Neuronal stem cell (in vitro differentiated cells): Measurements from ENCODE around the gene STK39.

Experiments
- DNase-seq: peaks from one replicate; pipeline ENCODE4 v3.0.0-alpha.2; 2013; ENCODE audit warnings: low spot score
- H2AFZ ChIP-seq: one replicate; pipeline ENCODE4 v1.6.1; 2013; ENCODE audit warnings: mild to moderate bottlenecking, low read length, inconsistent platforms
- H2AK5ac ChIP-seq: 2 replicates; pipeline ENCODE4 v1.6.1; 2013; ENCODE audit warnings: low read depth, mild to moderate bottlenecking, inconsistent platforms, low read length, moderate library complexity, mixed read lengths
- H2BK120ac ChIP-seq: 2 replicates; pipeline ENCODE4 v1.6.1; 2013; ENCODE audit warnings: low read depth, mild to moderate bottlenecking, inconsistent platforms, low read length, moderate library complexity, mixed read lengths
- H2BK12ac ChIP-seq: one replicate; pipeline ENCODE4 v1.6.1; 2013; ENCODE audit warnings: low read length, inconsistent platforms
- H2BK15ac ChIP-seq: 2 replicates; pipeline ENCODE4 v1.6.1; 2013; ENCODE audit warnings: mild to moderate bottlenecking, low read length, inconsistent platforms, mixed read lengths
- H2BK5ac ChIP-seq: one replicate; pipeline ENCODE4 v1.6.1; 2013; ENCODE audit warnings: inconsistent platforms, mild to moderate bottlenecking, low read length, moderate library complexity
- H3K14ac ChIP-seq: one replicate; pipeline ENCODE4 v1.6.1; 2013; ENCODE audit warnings: low read length, inconsistent platforms
- H3K18ac ChIP-seq: 2 replicates; pipeline ENCODE4 v1.6.1; 2013; ENCODE audit warnings: low read length, inconsistent platforms
- H3K23ac ChIP-seq: 2 replicates; pipeline ENCODE4 v1.6.1; 2013; ENCODE audit warnings: low read depth, mild to moderate bottlenecking, mixed read lengths, low read length, inconsistent platforms; ENCODE audit not compliant: poor library complexity
- H3K27ac ChIP-seq: replicated peaks from 3 replicates; pipeline ENCODE4 v1.5.1; 2013; ENCODE audit warnings: low read length, inconsistent platforms
- H3K27me3 ChIP-seq, 3 experiments: 2 replicates each; pipeline ENCODE4 v1.6.1; 2013; ENCODE audit warnings: low read length in 3 of 3, mild to moderate bottlenecking in 2 of 3, inconsistent platforms in 1 of 3, low read depth in 1 of 3, mixed read lengths in 1 of 3, moderate library complexity in 1 of 3; ENCODE audit not compliant: control insufficient read depth in 3 of 3, insufficient read depth in 3 of 3
- H3K36me3 ChIP-seq, 2 donors: replicated peaks in 1 of 2; 2 replicates each; pipeline ENCODE4 v1.6.1; 2013; ENCODE audit warnings: low read length in 2 of 2; ENCODE audit not compliant: control insufficient read depth in 2 of 2, insufficient read depth in 2 of 2
- H3K4ac ChIP-seq: 2 replicates; pipeline ENCODE4 v1.6.1; 2013; ENCODE audit warnings: inconsistent platforms, mild to moderate bottlenecking, low read length, moderate library complexity
- H3K4me1 ChIP-seq, 2 donors: 1 replicate in 1 of 2; 2 replicates in 1 of 2; pipeline ENCODE4 v1.6.1; 2013; ENCODE audit warnings: low read length in 2 of 2, low read depth in 1 of 2; ENCODE audit not compliant: control insufficient read depth in 2 of 2, insufficient read depth in 1 of 2
- H3K4me2 ChIP-seq: one replicate; pipeline ENCODE4 v1.6.1; 2013; ENCODE audit warnings: mild to moderate bottlenecking, low read length, inconsistent platforms; ENCODE audit not compliant: insufficient read depth, poor library complexity, severe bottlenecking
- H3K4me3 ChIP-seq, 2 donors: 2 replicates each; pipeline ENCODE4 v1.5.1; 2013; ENCODE audit warnings: low read length in 2 of 2, mild to moderate bottlenecking in 2 of 2, inconsistent platforms in 1 of 2, moderate library complexity in 1 of 2
- H3K79me1 ChIP-seq: one replicate; pipeline ENCODE4 v1.6.1; 2013; ENCODE audit warnings: low read depth, mild to moderate bottlenecking, inconsistent platforms, low read length, moderate library complexity
- H3K9ac ChIP-seq: one replicate; pipeline ENCODE4 v1.6.1; 2013; ENCODE audit warnings: mild to moderate bottlenecking, low read depth, low read length, inconsistent platforms; ENCODE audit not compliant: poor library complexity
- H3K9me3 ChIP-seq, 2 donors: replicated peaks in 1 of 2; 2 replicates each; pipeline versions ENCODE3 to v1.6.1; 2013; ENCODE audit warnings: low read length in 2 of 2, mild to moderate bottlenecking in 2 of 2, inconsistent platforms in 1 of 2, low read depth in 1 of 2, mixed read lengths in 1 of 2, moderate library complexity in 1 of 2; ENCODE audit not compliant: control insufficient read depth in 2 of 2, insufficient read depth in 1 of 2
- H4K8ac ChIP-seq: one replicate; pipeline ENCODE4 v1.6.1; 2013; ENCODE audit warnings: low read depth, mild to moderate bottlenecking, inconsistent platforms, low read length, moderate library complexity
- H4K91ac ChIP-seq: one replicate; pipeline ENCODE4 v1.6.1; 2013; ENCODE audit warnings: low read length, low read depth, mild to moderate bottlenecking, inconsistent platforms; ENCODE audit not compliant: poor library complexity
- WGBS, 2 donors: extraction: QIAGEN DNeasy Blood & Tissue Kit; methylation state at CpG; one replicate each; pipeline ENCODE4 v1.1.7; 2013; ENCODE audit warnings: missing lambda C conversion rate in 2 of 2, mixed read lengths in 1 of 2; ENCODE audit not compliant: insufficient read length in 2 of 2, insufficient replicate concordance in 1 of 2; ENCODE audit errors: extremely low coverage in 2 of 2; 5-methylcytosine and 5-hydroxymethylcytosine counted together

Gene STK39

DNA sequence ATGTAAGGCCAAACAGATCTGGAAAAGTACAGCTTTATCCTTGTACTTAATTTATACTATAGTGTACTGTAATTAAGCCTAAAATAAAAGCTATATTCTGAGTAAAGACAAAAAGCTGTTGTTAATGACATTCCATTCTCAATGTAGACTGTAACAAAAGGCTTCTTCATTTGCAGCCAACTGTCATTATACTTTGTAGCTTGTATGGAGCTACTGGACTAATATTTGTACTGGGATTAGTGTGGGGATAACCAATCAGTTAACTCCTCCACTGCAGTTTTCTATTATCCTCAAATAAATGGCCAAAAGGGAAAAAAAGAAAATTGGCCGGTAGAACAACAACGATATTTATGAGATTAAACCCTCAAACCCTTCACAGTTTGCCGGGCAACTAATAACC is 66.5 kb downstream of the STK39 start:
- no CpG with 5 or more reads among the region's 3 CpGs for WGBS, 2 donors
- H3K4ac ChIP-seq = no peak overlapping the region
- H2BK5ac ChIP-seq = no peak overlapping the region
- H3K23ac ChIP-seq = no peak overlapping the region
- peaks cover 0 to 17% of the 10 kb centered on the region in 2 donors for H3K36me3 ChIP-seq
- H4K8ac ChIP-seq = no peak overlapping the region
- H3K9ac ChIP-seq = no peak overlapping the region
- no peaks in the 10 kb centered on the region for H3K79me1 ChIP-seq
- H3K4me2 ChIP-seq = no peak overlapping the region
- H3K14ac ChIP-seq = no peak overlapping the region
- no peak overlapping the region for H4K91ac ChIP-seq
- DNase-seq = no peak
- no peaks in the 10 kb centered on the region for H3K27me3 ChIP-seq
- no peak overlapping the region for H3K18ac ChIP-seq
- H3K27ac ChIP-seq = no peak overlapping the region
- peaks cover 6 to 9% of the 10 kb centered on the region in 2 donors for H3K4me1 ChIP-seq
- H2BK12ac ChIP-seq = no peak overlapping the region
- no peaks in the 10 kb centered on the region for H3K9me3 ChIP-seq
- H3K4me3 ChIP-seq = no peak overlapping the region
- no peak overlapping the region for H2BK120ac ChIP-seq
- no peak overlapping the region for H2BK15ac ChIP-seq
- no peak overlapping the region for H2AK5ac ChIP-seq
- no peak overlapping the region for H2AFZ ChIP-seq

GRCh38 chr2:168180483-168180882 is 66.9 kb downstream of the STK39 start:
- H3K79me1 ChIP-seq = no peaks in the 10 kb centered on the region
- no peaks in the 10 kb centered on the region for H3K27me3 ChIP-seq
- no peak overlapping the region for H2AFZ ChIP-seq
- peaks cover 0 to 17% of the 10 kb centered on the region in 2 donors for H3K36me3 ChIP-seq
- no peak overlapping the region for H3K4me3 ChIP-seq
- H4K8ac ChIP-seq = no peak overlapping the region
- no peak overlapping the region for H3K9ac ChIP-seq
- no peak overlapping the region for H2BK120ac ChIP-seq
- no peak overlapping the region for H2BK5ac ChIP-seq
- H3K18ac ChIP-seq = no peak overlapping the region
- no peak overlapping the region for H2BK12ac ChIP-seq
- no peak overlapping the region for H3K27ac ChIP-seq
- H3K14ac ChIP-seq = no peak overlapping the region
- H3K23ac ChIP-seq = no peak overlapping the region
- no CpG with 5 or more reads among the region's 5 CpGs for WGBS, 2 donors
- H3K4me2 ChIP-seq = no peak overlapping the region
- H2BK15ac ChIP-seq = no peak overlapping the region
- no peak overlapping the region for H4K91ac ChIP-seq
- no peak overlapping the region for H2AK5ac ChIP-seq
- no peaks in the 10 kb centered on the region for H3K9me3 ChIP-seq
- H3K4me1 ChIP-seq = peaks cover 4 to 9% of the 10 kb centered on the region in 2 donors
- no peak for DNase-seq
- H3K4ac ChIP-seq = no peak overlapping the region

DNA sequence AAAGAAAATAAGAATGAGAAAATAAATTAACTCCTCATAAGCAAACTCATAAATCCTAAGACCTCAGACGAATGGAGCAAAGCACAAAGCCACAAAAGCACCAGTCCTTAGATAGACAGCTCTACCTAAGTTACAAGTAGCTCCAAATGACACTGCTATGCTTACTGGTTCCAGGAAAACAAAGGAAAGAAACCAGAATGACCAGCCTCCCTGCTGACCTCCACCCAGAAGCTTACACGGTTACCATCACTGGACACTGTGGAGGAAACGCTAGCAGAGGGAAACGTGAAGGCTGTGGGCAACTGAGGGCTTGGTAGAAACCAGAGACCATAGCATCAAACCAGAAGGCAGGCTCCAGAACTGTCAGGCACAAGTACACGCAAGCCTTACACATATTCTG is 67.8 kb downstream of the STK39 start:
- Histone ChIP-seq H3K4me2 (no peak overlapping the region), H3K18ac (no peak overlapping the region), H2BK120ac (no peak overlapping the region), H4K91ac (no peak overlapping the region), H2BK5ac (no peak overlapping the region), H2BK15ac (no peak overlapping the region), H2BK12ac (no peak overlapping the region), H2AK5ac (no peak overlapping the region), H3K9me3 (no peaks in the 10 kb centered on the region), H3K9ac (no peak overlapping the region), H3K14ac (no peak overlapping the region), H3K4me1 (peaks cover 4 to 9% of the 10 kb centered on the region in 2 donors), H3K36me3 (peaks cover 0 to 19% of the 10 kb centered on the region in 2 donors), H4K8ac (no peak overlapping the region), H3K23ac (no peak overlapping the region), H3K27me3 (no peaks in the 10 kb centered on the region), H3K4ac (no peak overlapping the region), H3K79me1 (no peaks in the 10 kb centered on the region), H3K27ac (no peak overlapping the region), H3K4me3 (no peak overlapping the region), H2AFZ (no peak overlapping the region)
- WGBS, 2 donors = no CpG with 5 or more reads among the region's 5 CpGs
- no peak for DNase-seq

DNA sequence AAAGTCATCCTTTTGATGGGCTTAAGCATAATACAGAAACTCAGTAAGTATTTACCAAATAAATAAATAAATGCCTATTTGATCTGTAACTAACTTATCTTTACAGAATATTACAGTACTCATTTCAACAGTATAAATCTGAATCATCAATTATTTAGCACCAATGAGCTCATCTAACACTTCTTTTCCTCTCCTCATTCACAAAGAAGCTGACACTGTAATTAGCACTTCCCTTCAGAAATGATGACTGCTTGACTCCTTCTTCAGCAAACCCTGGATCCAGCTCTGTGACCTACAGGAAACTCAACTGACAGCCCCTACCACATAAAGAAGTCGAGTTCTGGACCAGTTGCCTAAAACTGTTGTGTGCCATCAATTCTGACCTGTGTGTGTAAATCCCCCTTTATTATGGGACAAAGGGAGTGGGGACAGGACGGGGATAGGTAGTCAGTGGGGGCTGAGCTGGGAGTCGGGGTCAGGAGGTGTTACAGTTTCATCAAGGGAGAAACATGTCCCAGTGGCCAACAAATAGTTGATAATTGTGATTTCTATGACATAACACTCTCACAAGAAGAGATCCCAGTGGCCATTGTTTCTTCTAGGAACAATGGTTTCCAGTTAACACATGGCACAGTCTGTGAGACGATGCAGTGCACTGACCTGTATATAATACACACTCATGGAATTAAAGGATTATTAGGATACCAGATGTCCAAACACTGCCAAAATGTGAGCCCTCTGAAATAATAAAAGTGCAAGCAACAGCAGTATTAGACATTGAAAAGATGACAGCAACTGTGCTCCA is 68.7 kb downstream of the STK39 start:
- Histone ChIP-seq H2AFZ (no peak overlapping the region), H3K4ac (no peak overlapping the region), H3K9ac (no peak overlapping the region), H2BK12ac (no peak overlapping the region), H2BK15ac (no peak overlapping the region), H3K18ac (no peak overlapping the region), H3K27ac (no peak overlapping the region), H3K23ac (no peak overlapping the region), H2AK5ac (no peak overlapping the region), H2BK120ac (no peak overlapping the region), H3K4me2 (no peak overlapping the region), H3K27me3 (no peaks in the 10 kb centered on the region), H3K4me1 (peaks cover 4 to 9% of the 10 kb centered on the region in 2 donors), H3K14ac (no peak overlapping the region), H3K36me3 (peaks cover 0 to 19% of the 10 kb centered on the region in 2 donors), H3K79me1 (no peaks in the 10 kb centered on the region), H4K8ac (no peak overlapping the region), H2BK5ac (no peak overlapping the region), H3K9me3 (no peaks in the 10 kb centered on the region), H3K4me3 (no peak overlapping the region), H4K91ac (no peak overlapping the region)
- no CpG with 5 or more reads among the region's 4 CpGs for WGBS, 2 donors
- DNase-seq = no peak
